ENCODE data around the gene DEF6. TPM values are rescaled to one million over a fixed set of nuclear protein-coding genes. Genes with fewer than 3 reads are reported as not detected.

The DEF6 gene
- total and polyA plus RNA-seq, 2 of the 8 experiments (the other 6 are each of a cell fraction or from before 2014, with no cell fraction given): 3.3 to 4.1 TPM

- DNase-seq (ENCODE audit: low read depth in 1 of 2, low spot score in 2 of 2): no peak
- POLR2A ChIA-PET (ENCODE audit: partially characterized antibody): interaction anchor here (0.5 to 2.9 kb wide), 12 partner anchors 11 to 141 kb away, joined by 3 to 11 read pairs (median 4); partner anchors contain the start of gene RPL10A
- H2BK12ac ChIP-seq (ENCODE audit: low read depth, low read length): no peak overlapping the region
Measured at GRCh38 chr6:35343092-35343834, 45.6 kb downstream of the DEF6 start.

More at GRCh38 chr6:35343092-35343834, 45.6 kb downstream of the DEF6 start:
- TF ChIP-seq NANOG (IDR thresholded peaks at IDR 0.05; ENCODE audit: insufficient read depth, low read depth, low read length, poor library complexity, severe bottlenecking): no peak
- no peak for TF ChIP-seq SIN3A (conservative IDR thresholded peaks at IDR 0.05 in 1 of 2, IDR thresholded peaks at IDR 0.05 in 1 of 2; ENCODE audit: low read depth in 1 of 2, low read length in 2 of 2)
- TF ChIP-seq TBP (IDR thresholded peaks at IDR 0.05; ENCODE audit: low read depth, low read length): no peak
- TF ChIP-seq BCL11A (IDR thresholded peaks at IDR 0.05; ENCODE audit: low read depth in 2 of 2, low read length in 2 of 2): no peak
- Histone ChIP-seq H2AK5ac (ENCODE audit: low read depth, low read length) (0 out of 2 replicates have a peak overlapping the region, but pooled peaks have one; percentile 65), H3K4me2 (ENCODE audit: insufficient read depth in 1 of 2, low read depth in 2 of 2, low read length in 2 of 2) (peak overlapping the region; percentile 79 to 95), H4K91ac (replicated peaks; ENCODE audit: insufficient read length, low read length) (no peak overlapping the region), H3K27me3 (replicated peaks in 1 of 4; ENCODE audit: control insufficient read depth in 3 of 4, extremely low read depth in 1 of 4, insufficient read depth in 3 of 4, low read length in 3 of 4) (no peaks in the 10 kb centered on the region), H4K8ac (ENCODE audit: extremely low read depth, insufficient read depth, low read length) (peak overlapping the region; percentile 73; the same call in 1 of the 2 replicates), H3K79me1 (ENCODE audit: low read depth, low read length) (peaks cover 12% of the 10 kb centered on the region; the same call in 1 of the 2 replicates), H4K5ac (ENCODE audit: insufficient read length, low read depth, low read length) (no peak overlapping the region), H3K36me3 (ENCODE audit: control insufficient read depth in 2 of 4, insufficient read depth in 4 of 4, low read length in 3 of 4) (no peaks in the 10 kb centered on the region), H3K4me1 (replicated peaks in 1 of 4; ENCODE audit: control insufficient read depth in 3 of 4, insufficient read depth in 4 of 4, low read length in 3 of 4) (peaks cover 0 to 7% (median 1%) of the 10 kb centered on the region in 4 experiments; a peak in 3 of 7 replicates), H3K56ac (replicated peaks; ENCODE audit: insufficient read length, low read depth, low read length) (no peak overlapping the region), H3K4ac (replicated peaks; ENCODE audit: insufficient read length, low read depth, low read length) (no peak overlapping the region), H3K23me2 (ENCODE audit: low read depth, low read length) (peaks cover 7% of the 10 kb centered on the region), H2AFZ (ENCODE audit: low read length) (peak overlapping the region; percentile 1; the same call in 1 of the 2 replicates), H3K27ac (ENCODE audit: low read depth, low read length) (no peak overlapping the region), H3K14ac (ENCODE audit: insufficient read length) (no peak overlapping the region), H3K9ac (replicated peaks in 1 of 4; ENCODE audit: extremely low read depth in 1 of 4, low read depth in 3 of 4, low read length in 3 of 4) (peak overlapping the region in 3 of 4 experiments; percentile 60 to 82 (median 60); a peak in 6 of 7 replicates), H2BK15ac (ENCODE audit: low read length) (peak overlapping the region; percentile 61; the same call in 1 of the 2 replicates), H3K9me3 (ENCODE audit: insufficient read depth in 2 of 2, low read depth in 1 of 2, low read length in 1 of 2) (no peaks in the 10 kb centered on the region), H2BK20ac (ENCODE audit: low read length) (no peak overlapping the region), H3K23ac (ENCODE audit: insufficient read length) (no peak overlapping the region), H3K79me2 (ENCODE audit: control insufficient read depth in 1 of 2, insufficient read depth in 2 of 2, low read length in 2 of 2) (peaks cover 0 to 10% of the 10 kb centered on the region in 2 experiments; a peak in 2 of 4 replicates), H2BK120ac (replicated peaks; ENCODE audit: low read depth, low read length) (no peak overlapping the region), H2BK5ac (ENCODE audit: low read depth, low read length) (no peak overlapping the region), H3K4me3 (ENCODE audit: extremely low read depth in 1 of 4, insufficient read depth in 2 of 4, low read depth in 3 of 4, low read length in 4 of 4) (peak overlapping the region; percentile 38 to 77 (median 62)), H3K18ac (ENCODE audit: extremely low read depth, low read length) (no peak overlapping the region), H4K20me1 (replicated peaks in 1 of 2; ENCODE audit: control insufficient read depth in 1 of 2, insufficient read depth in 2 of 2, low read length in 2 of 2) (peaks cover 0 to 3% of the 10 kb centered on the region in 2 experiments)
- CTCF ChIA-PET (ENCODE audit: partially characterized antibody): interaction anchor here (0.7 to 7.0 kb wide), 24 partner anchors 11 to 985 kb away, joined by 3 to 140 read pairs (median 6); partner anchors contain the start of genes DEF6 and FANCE
- FAIRE-seq: no peak
- WGBS, 2 experiments (ENCODE audit: extremely low coverage in 1 of 2, insufficient coverage in 1 of 2, insufficient read length in 1 of 2, insufficient replicate concordance in 2 of 2, low coverage in 1 of 2, low lambda C conversion rate in 2 of 2, missing lambda C conversion rate in 1 of 2): 56% methylated on average over 13 of the region's 13 CpGs; no CpG with 5 or more reads in 1 of the 2 experiments
